NOMO-1 treated with DMSO at 0.1 percent for 48 hours (cell line): ENCODE data around the gene SP140L.
"Not testable (repeated sequence)": the region's sequence is repeated elsewhere in the genome, so short reads cannot be mapped to it uniquely, and the experiment has no call there.

Source experiments
- DNase-seq: peaks from one replicate; lab custom pipeline; 2025; ENCODE audit not compliant: unreplicated experiment; lab: John Stamatoyannopoulos, UW

Gene SP140L

DNA sequence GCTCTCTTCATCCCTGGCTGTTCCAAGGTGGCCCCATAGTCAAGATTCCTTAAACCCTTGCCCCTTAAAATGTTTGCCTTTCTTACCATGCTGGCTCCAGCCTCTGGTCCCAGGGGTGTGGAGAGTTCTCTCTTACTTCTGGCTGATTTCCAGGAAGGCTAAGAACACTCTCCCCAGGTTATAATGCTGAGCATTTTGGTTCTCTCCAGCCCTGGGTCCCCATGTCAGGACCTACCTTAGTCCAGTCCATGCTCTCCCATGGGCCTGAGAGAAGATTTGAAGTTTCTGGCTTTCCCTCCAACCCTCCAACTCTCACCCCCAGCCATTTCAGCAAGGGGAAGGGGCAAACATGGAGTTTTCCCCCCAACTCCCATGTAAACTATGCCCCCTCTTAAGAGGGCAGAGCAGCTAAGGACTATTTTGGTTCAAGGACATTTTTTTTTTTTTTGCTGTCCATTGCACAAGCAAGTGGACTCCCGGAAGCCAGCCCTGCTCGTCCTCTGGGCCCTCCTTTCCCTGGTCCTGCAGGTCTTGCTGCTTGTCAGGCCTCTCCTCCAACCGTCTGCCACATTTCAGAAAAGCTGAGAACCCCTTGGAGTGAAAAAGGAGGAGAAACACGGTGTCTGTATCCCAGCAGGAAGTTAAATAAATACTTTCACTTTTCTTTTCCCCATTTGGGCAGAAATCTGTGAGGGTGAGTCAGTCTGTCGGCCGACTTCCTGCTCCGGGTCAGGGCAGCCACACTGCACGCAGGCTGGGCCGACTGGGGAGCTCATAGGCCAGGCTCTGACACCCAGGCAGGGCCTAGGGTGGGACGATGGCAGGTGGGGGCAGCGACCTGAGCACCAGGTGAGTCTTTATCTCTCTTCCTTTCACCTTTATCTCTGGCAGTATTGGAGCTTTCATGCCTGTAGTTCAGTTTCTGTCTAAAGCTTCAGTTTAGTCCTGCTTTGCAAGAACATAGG lies at the start of gene SP140L:
SP140L (plus strand) TSS at position 741 of the 965 bp plus-strand sequence; CDS start at position 818, 77 bp downstream.
- DNase-seq = peak; percentile 82

- no peak for DNase-seq
Measured at GRCh38 chr2:230282936-230283335, 44.1 kb upstream of the SP140L start.

- no peak for DNase-seq
Measured at GRCh38 chr2:230286048-230286447, 40.9 kb upstream of the SP140L start.

DNA sequence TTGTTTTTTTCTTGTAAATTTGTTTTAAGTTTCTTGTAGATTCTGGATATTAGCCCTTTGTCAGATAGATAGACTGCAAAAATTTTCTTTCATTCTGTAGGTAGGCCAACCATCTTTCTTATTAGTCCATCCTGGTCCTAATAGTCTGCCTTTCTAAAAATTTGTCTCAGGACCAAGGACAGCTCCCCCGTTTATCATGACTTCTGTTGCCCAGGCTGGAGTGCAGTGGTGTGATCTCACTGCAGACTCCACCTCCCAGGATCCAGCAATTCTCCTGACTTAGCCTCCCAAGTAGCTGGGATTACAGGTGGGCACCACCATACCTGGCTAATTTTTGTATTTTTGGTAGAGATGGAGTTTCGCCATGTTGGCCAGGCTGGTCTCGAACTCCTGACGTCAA lies 37.7 kb upstream of the SP140L start:
- not testable (repeated sequence) for DNase-seq

GRCh38 chr2:230295192-230295591 lies 31.8 kb upstream of the SP140L start:
- DNase-seq = no peak

DNA sequence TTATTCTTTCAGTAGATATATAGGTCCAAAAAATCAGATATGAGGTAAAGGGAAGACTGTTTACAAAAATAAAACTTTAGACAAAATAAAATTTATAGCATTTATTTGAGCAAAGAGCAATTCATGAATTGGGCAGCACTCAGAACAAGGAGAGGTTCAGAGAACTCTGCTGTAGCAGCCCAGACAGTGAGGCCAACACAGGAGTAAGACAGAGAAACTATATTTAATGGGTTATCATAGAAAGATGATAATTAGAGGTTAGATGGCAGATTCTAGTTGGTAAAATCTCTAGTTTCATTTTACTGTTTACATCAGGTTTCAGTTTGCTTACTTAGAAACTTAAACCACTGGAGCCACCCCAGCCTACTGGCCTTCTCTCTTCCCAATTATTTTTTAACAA lies 30.1 kb upstream of the SP140L start:
- DNase-seq = no peak

DNA sequence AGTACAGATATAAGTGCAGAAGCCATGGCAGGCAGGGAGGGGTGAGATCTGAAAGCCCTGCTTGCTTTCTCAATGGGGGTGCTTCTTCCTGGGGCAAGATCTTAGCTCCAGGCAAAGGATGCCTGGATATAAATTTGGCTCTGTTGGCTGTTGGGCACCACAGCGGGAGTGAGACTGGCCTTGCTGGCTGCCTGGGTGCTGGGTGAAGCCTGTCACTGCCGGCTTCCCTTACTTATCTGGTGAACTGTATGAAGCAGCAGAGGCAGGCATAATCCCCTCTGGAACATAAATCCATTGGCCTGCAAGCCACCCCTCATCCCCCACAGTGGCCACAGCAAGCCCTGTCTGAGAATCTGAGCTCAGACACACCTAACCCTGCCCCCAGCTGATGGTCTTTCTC lies 27.4 kb upstream of the SP140L start:
- DNase-seq = no peak

GRCh38 chr2:230305416-230306275 lies 21.3 kb upstream of the SP140L start:
- no peak for DNase-seq

DNA sequence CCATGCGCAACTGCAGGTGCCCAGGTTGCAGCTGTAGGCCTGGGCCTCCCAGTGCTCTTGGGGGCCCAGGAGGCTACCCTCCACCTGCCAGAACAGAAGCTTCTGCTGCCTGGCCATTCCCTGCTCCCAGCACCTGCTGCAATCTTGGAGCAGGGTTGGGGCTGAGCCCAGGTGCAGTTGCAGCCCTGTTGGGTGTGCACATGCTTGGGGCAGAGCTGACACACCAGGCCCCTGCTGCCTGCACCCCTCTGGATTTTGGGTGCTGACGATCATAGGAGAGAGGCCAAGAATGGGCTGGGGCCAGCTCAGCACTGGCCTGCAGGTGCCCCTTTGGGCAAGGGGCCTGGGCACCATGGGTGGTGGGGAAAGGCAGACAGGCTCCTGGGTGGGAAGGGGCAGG lies 20.5 kb upstream of the SP140L start:
- no peak for DNase-seq

DNA sequence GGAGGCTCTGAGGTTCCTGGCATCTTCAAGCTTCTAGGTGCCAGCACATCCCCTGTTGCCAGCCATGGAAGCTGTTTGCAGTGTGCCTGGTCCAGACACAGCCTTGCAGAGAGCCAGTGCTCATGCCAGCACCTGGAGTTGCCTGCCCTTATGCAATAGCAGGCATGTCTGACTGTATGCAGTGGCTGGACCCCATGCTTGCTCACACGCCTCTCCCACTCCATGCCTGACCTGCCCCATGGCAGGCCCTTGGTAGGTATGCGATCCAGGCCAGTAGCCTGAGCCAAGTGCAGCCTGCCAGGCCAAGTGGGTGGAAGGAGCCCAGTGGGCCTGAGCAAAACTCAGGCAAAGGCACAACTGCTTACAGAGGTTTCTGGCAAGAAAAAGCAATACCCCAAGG lies 19.5 kb upstream of the SP140L start:
- no peak for DNase-seq

GRCh38 chr2:230308402-230309000 lies 18.5 kb upstream of the SP140L start:
- DNase-seq = no peak

DNA sequence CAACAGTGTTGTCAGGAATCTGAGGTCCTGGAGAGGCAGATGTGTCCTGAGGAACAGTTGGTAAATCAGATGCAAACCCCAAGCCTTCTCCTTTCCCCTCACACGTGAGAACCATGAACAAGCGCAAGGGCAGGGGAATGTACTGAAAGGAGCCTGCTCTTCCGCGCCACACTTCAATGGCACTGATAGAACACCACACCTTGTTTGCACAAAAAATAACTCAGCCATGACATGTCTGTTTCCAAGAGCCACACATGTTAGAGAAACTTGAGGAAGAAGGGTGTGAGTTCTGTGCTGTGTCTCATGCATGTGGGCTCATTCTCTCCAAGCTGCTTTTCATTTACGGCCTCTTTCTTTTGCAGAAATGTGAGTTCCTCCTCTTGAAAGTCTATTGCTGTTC lies 16.2 kb upstream of the SP140L start:
- not testable (repeated sequence) for DNase-seq

GRCh38 chr2:230311634-230312033 lies 15.4 kb upstream of the SP140L start:
- not testable (repeated sequence) for DNase-seq

GRCh38 chr2:230312638-230313037 lies 14.4 kb upstream of the SP140L start:
- no peak for DNase-seq

DNA sequence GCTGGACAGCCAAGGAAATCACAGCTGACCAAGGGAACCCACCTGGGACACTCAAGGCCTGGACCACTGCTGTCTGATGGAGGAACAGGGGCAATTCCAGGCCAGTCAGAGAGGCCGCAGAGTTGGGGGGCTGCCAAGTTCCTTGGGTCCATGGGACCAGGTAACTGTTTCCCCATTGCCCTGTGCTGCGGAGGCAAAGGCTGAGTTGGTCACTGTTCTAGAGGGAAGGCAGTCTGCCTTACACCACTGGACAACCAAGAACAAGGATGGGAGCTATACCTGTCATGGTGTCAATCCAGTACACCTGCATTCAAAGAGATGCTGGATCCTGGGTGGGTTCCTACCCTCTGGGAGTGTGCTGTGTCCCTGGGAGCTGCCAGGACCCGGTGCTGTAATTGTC lies 9.6 kb upstream of the SP140L start:
- DNase-seq = no peak

DNA sequence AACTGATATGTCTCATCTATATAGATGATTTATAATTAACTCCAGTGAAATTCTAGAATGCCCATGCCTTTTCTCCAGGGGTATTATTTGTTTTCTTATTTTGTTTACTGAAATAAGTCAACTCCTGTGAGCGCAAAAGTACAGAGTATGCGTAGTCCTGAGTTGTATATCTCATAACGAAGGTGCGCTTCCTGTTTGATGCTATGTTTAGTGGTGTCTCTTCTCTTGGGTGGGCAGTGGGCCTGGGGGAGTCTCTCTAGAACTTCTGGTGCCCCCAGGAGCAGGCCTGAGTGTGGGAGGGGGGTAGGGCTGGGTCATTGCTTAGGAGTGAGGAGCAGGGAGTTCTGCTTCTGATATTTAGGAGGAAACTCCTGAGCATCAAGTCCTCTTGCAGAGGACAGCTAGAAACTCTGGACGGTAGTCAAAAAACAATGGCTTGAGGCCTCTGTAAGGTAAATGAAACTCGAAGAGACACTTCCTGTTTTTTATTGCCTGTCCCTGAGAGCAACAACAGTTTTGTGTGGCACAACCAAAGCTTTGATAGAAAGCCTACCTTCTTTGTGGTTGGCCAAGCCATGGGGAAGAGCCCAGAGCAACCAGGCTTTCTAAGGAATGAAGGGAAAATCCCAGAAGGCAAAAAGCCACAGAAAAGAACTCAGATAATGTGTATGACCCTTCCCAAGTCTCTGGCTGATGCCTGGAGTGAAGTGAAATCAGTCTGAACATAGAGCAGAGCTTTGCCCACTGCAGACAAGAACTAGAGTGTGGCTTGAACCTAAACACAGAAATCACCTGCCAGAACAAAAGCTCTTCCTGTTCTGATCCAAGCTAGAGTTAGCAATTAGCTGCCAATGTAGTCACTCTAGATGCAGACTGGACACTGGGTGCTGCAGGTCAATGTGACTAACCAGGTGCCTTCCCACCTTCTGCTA lies 8.5 kb upstream of the SP140L start:
- peak; percentile 56 for DNase-seq

DNA sequence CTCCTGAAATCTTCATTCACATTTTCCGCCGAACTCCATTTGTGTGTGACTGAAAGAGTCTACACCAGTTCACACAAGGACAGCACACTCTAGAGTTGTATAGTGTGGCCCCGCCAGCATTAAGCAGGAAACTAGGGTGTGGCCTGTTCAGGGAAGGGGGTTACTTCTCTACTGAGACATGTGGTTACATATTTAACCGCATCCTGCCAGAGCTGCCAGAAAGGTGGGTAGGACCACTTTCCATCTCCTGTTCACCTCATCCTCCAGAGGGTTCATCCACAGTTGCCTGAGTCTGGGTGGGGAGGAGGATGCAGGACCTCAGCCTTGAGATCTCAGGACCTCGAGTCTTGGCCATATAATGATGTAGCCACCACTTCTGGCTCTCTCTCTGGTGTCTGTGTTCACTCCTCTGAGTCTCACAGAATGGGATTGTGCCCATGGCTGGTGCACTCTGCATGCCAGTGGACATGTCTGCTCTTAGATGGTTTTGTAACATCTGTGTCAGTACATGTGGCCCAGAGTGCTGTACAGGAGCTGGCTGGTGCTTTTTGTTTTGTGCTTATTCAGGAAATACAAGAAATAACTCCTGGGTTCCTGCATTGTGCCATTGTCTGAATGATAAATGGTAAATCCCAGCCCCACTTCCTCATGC lies 7.7 kb upstream of the SP140L start:
- DNase-seq = peak; percentile 67

DNA sequence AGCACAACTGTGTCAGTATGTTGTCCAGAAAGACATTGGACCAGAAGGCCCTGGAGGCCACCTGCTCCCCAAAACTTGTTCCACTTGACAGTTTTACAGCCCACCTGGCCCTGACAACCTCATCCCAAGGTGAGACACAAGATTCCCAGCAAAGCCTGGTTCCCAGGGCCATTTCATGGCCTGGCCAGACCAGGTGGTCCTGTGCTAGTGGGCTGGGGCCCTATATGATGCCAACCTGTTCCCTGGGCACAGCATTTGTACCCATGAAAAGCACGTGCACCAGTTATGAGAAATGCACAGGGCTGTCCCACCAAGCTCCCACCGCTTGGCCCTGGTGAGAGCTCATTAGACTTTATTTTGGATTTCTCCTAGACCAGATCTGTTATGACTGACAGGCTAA lies 6.0 kb upstream of the SP140L start:
- DNase-seq = no peak

DNA sequence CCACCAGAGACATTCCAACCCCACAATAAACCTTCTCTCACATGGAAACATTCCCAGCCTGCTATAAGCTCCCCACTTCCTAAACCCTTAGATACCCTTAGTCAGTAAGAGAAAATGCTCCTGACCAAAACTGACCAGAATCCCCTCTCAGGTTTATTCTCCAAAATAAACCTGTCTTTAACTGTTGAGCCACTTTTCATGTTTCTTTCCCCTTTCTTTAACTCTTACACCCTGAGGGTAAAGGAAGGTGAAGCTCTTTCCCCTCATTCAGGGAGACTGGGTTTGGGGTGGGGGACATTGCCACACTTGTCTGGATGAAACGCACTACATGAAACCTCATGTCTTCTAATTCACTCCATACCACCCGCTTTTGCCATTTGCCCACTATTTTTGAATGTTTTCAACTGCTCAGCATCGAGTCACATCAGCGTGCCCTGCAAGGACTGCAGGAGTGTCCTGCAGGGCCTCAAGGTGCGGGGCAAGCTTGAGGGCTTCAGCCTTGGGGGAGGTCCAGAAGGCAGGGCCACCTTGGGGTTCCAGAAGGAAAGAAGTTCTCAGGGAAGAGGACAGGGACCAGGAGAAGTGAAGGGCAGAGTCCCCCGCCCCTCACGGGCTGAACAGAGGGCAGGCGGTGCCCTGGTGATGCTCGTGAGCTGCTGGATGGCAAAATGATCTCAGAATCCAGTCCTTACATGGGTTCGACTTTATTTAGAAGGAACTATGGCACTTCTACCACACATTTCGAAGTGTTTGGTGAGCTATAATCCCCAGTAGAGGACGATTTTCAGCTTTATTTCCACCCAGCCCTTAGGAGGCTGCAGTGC lies 4.2 kb upstream of the SP140L start:
- no peak for DNase-seq
